ENCODE data around the gene DNAJC16.

DNA sequence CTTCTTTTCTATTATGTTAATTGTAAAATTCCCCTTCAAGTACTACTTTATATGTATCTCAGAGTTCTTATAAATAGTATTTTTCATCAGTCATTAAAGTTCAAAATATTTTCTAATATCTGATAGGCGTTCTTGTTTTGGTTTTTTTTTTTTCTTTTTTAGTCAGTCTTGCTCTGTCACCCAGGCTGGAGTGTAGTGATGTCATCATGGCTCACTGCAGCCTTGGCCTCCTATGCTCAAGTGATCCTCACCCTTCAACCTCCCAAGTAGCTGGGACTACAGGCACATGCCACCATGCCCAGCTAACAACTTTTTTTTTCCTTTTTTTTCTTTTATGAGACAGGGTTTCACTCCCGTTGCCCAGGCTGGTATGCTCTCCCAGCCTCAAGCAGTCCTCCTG is 30.9 kb downstream of the DNAJC16 start:
- TF ChIP-seq, protein P1, sequence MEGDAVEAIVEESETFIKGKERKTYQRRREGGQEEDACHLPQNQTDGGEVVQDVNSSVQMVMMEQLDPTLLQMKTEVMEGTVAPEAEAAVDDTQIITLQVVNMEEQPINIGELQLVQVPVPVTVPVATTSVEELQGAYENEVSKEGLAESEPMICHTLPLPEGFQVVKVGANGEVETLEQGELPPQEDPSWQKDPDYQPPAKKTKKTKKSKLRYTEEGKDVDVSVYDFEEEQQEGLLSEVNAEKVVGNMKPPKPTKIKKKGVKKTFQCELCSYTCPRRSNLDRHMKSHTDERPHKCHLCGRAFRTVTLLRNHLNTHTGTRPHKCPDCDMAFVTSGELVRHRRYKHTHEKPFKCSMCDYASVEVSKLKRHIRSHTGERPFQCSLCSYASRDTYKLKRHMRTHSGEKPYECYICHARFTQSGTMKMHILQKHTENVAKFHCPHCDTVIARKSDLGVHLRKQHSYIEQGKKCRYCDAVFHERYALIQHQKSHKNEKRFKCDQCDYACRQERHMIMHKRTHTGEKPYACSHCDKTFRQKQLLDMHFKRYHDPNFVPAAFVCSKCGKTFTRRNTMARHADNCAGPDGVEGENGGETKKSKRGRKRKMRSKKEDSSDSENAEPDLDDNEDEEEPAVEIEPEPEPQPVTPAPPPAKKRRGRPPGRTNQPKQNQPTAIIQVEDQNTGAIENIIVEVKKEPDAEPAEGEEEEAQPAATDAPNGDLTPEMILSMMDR (IDR thresholded peaks at IDR 0.05) = no peak
- TF ChIP-seq POLR2A (IDR thresholded peaks at IDR 0.05) = no peak
